Cerebellar nuclear complex (tissue), 1 donor: Measurements from ENCODE around the gene MLF1.
A peak's percentile ranks its signal among the peaks of the same experiment; 100 is the strongest.

Experiments
- DNase-seq, 2 experiments: peaks; one replicate each; lab custom pipeline; 2025; lab: John Stamatoyannopoulos, UW

Gene MLF1

DNA sequence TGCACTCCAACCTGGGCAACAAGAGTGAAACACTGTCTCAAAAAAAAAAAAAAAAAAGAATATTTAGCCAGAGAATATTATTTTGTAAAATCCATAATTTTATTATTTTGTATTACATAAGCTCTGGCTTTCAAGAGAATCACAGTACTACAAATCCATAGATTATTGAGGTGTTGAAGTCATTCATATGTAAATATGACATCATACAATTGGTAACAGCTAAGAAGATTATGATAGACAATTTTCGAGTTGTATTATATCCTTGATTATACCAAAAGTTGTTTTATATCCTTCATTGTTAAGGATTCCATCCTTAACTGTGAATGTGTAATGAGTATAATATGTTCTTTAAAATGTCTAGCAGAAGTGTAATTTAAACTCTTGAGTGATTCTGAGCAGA lies 3.7 kb downstream of the MLF1 start:
- DNase-seq: no peak

DNA sequence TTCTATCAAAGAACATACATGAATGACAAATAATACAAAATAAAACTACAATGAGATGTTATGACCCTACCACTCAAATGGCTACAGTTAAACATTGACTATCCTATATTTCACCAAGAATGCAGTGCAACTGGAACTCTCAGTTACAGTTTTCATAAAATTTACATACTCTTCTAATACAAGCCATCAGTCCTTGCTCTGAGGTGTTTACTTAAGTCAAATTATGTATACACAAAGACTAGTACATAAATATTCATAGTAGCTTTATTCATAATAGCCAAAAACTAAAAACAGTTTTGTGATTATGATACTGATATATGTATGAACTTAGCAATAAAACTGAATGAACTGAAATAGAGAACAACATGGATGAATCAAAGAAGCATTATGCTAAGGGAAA lies 19.2 kb downstream of the MLF1 start:
- DNase-seq: no peak

DNA sequence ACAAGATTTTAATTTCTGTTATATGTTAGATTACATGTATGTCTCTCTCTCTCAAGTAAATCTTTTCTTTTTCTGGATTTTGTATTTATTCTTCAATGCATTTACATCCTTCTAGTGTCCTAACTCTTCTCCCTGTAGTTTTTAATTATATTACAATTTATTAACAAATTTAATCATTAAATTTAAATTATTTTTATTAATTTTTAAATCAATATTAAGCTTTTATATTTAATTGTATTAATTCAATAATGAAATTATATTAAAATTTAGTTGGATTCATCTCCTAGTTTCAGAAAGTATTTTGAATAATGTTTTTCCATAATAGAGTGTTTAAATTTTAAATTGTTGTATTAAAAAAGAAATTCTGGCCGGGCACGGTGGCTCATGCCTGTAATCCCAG lies 29.8 kb downstream of the MLF1 start:
- DNase-seq: no peak

DNA sequence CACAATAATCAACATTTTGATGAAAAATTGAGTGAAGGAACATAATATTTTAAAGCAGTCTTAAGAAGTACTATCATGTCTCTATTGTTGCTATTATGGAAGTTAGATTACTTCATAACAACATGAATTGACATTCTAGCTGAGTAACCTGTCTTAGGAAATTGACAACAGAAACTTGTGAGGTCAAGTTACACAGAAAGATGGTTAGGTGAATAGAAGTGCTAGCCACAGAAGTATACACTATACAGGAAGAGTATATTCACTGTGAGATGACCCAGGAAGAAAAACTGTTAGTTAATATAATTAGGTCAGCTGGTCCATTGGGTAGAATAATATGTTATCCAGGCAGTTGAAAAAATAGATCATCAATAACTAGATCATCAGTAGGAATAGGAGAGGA lies 31.2 kb downstream of the MLF1 start:
- DNase-seq: no peak

DNA sequence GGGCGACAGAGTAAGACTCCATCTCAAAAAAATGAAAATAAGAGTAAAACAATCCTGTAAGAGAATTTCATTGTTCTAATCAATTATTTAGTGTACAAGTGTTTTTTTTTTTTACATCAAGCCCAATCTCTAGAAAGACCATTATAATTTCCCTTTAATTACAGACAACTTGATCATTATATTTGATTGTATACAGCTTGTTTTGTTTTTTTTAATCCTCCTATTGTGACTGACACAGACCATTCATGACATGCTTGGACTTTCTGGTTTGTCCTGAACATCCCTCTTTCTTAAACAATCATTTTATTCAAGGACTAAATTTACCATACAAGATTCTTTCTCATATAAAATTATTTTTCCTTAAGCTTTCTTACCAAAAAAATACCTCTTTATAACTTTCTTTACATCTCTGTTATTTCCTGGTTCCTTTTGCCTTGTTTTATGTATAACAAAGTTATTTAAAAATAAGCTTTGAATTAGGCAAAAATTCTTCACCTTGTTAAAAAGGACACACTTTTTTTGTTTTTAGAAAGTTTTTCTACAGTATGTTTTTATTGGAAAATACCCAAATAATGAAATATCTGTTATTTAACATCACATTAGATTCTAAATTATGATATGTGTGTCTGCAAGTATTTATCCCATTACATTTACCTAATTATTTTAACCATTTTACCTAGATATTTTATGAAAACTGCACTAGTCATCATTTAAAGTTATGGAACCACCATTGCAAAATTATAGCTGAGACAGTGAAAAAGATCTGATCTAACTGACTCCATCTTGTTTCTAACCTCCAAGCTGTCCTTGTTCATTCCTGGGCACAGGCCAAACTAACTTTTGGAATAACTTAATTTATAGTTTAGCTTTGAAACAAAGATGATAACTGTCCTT lies 47.2 kb downstream of the MLF1 start:
- DNase-seq: no peak

DNA sequence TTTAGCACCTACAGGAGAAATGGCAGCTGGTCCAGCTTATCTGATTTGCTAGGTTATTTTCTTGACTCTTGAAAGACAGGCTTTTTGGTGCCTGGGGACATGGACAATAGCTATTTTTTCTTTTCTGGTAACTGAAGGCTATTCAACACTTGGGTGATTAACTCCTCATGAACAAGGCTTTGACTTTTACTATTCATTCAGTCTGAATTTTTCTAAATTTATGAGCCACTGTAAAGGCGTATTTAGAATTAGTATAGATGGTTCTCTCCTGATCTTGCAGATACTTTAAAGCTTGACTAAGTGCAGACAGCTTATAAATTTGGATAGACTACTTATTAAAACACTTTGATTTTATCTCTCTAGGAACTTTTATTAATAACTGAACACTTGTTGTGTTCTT lies 54.9 kb downstream of the MLF1 start:
- DNase-seq: no peak

DNA sequence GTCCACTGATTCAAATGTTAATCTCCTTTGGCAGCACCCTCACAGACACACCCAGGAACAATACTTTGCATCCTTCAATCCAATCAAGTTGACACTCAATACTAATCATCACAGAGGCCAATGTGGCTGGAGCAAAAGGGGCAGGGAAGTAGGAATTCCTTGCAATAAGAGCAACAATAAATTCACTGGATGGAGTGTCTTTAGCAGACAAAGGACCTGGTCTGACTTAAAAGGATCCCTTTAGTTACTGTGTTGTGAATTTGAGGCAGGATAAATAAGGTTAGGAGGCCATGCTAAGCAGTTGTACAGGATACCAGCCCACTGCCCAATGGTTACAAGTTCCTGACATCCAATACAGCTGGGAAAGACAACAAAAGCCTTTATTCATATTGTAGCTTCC lies 61.0 kb downstream of the MLF1 start:
- DNase-seq: no peak

DNA sequence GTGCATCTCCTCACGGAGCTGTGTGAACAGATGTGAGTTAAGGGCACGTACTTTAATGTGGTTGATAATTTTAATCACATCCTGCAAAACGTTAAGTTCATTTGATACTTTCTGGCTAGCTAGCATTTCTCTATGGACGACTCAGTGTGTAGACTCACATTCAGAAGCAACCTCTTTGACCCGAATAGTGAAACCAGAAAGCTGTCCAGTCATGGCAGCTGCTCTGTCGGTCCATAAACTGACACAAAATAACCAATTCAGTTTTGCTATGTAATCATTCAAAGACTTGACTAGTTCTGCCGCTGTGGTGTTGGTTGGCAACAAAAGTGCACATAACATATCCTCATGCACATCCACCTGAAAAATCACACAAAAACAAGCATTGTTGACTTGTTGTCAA lies 69.7 kb downstream of the MLF1 start:
- no peak for DNase-seq

DNA sequence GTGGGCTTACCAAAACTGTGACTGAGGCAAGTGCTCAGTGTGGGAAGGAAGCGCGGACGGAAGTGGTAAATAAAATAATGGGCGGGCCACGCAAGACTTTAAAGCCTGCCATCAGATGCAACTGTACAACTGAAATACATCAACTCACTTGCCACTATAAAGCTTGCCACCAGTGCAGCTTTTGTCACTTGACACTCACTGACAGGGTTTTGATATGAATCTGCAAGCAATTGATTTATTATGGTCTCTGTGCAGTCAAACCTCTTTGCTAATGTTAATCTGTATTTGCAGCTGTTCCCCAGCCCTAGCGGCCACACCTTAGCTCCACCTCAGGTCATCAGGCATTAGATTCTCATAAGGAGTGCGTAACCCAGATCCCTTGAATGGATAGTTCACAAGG lies 71.0 kb downstream of the MLF1 start:
- DNase-seq: no peak

DNA sequence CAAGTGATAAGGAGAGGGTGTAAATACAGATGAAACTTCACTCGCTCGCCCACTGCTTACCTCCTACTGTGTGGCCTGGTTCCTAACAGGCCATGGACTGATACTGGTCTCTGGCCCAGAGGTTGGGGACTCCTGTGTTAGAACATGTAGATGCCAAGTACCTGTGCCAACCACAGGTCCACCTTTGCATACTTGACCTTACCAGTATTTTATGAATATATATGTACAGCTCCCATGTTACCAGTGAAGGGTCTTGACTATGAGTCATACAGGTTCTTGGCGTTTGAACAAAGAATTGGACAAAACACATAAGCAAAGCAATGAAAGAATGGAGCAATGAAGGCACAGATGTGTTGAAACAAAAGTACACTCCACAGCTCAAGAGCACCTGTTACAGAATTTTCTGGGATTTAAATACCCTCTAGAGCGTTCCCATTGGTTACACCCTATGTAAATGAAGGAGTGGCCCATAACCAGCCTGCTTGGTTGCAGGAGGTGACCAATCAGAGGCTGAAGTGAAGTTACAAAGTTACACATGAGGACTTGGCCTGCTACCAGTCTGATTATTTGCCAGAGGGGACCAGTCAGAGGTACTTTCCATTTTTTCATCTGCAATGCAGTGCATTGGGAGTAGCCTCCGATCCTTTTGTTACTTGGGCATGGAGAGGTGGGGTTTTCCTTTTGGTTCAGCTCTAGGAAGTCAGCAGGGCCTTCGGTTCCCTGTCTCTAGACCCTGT lies 71.6 kb downstream of the MLF1 start:
- no peak for DNase-seq

DNA sequence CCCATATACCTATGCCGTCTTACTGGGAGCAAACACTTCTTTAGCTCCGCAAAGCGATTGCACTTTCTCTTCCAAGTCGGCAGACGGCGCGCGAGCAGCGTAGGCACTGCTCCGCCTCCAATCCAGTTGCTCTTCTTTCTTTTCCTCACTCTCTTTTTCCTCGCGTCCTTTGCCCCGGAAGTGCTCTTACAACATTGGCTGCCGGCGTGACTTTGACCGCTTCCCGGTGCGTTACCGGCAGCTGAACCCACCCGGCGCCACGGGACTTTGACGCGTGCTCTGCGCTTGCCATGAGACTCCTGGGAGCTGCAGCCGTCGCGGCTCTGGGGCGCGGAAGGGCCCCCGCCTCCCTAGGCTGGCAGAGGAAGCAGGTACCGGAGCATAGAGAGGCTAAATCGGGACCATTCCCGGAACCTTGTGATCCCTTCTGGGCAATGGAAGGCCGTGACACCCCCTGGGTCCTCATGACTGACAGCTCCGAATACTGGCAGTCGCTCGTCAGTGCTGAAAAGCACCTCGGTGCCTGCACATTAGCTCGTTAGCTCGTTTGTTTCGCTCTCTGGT lies 73.4 kb downstream of the MLF1 start, which contains the start of gene GFM1:
Gene GFM1, plus strand, starts transcription at position 183 of the 564 bp plus-strand sequence. Its CDS starts 108 bp downstream, at position 291.
- DNase-seq: peak; percentile 50 to 90

DNA sequence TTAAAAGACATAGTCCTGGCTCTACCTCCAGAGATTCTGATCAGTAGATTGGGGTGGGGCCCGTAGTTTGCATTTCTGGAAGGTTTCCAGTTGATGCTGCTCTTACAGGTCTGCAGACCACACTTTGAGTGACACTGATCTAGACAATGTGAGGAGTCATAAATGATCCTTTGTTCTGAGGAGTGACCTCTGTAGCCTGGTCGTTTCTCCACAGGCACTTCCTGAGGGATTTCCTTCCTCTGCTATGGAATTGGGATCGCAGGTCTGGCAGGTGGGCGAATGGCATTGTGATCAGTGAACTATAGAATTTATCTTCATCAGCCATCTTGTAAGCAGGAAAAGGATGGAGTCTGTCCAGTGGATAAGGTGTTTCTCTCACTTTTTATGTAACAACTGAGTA lies 78.8 kb downstream of the MLF1 start:
- no peak for DNase-seq

DNA sequence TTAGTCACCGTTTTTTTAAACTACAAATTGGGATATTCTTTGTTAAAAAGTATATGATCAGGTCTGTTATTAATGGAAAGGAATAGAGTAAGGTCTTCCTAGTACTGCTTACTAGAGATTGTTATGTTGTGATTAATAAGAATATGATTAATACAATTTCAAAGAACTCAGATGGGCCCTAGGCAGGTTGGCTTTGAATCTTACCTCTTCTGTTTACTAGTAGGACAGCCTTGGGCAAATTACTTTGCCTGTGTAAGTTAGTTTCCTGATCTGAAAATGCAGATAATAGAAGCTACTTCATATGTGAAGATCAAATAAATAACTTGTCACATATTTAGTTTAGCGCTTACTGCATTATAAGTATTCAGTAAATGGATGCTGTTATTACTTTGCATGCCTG lies 80.2 kb downstream of the MLF1 start:
- no peak for DNase-seq

DNA sequence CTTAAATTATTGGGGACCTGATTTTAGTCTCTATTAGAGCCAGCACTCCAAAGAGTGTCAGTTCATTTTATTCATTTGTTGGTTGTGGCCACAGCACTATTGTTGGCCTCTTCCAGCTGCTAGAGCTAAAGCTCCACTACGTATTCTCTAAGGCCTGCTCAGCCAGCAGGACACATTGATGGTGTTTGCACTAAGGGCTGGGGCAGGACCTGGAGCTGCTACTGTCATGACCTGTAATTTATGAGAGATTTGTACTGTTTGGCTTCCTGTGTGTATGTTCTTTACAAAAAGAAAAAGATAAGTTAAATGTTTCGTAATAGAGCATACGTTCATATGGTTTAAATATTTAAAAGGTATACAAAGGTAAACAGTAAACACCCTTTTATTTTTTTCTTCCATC lies 81.5 kb downstream of the MLF1 start:
- no peak for DNase-seq
